GM19239 (cell line): ENCODE results near the gene CCL24.
"Not testable (repeated sequence)": the region's sequence is repeated elsewhere in the genome, so short reads cannot be mapped to it uniquely, and the experiment has no call there.

ENCODE experiments used
- DNase-seq: peaks from one replicate; pipeline ENCODE4 v3.0.0; 2011; ENCODE audit warnings: low spot score; ENCODE audit not compliant: insufficient read length
- FAIRE-seq: peaks from 2 replicates; lab custom pipeline; 2011; peaks lifted over from hg19 to GRCh38; lab: Jason Lieb, UNC

The CCL24 gene

GRCh38 chr7:75789361-75789924 is 24.2 kb downstream of the CCL24 start:
- no peak for DNase-seq
- FAIRE-seq: no peak

GRCh38 chr7:75788154-75788847 is 25.3 kb downstream of the CCL24 start:
- FAIRE-seq, DNase-seq: not testable (repeated sequence)

GRCh38 chr7:75783058-75783457 is 30.5 kb downstream of the CCL24 start:
- not testable (repeated sequence) for DNase-seq, FAIRE-seq

- FAIRE-seq, DNase-seq: not testable (repeated sequence)
Observed at GRCh38 chr7:75780647-75781273, 32.8 kb downstream of the CCL24 start.

- not testable (repeated sequence) for FAIRE-seq, DNase-seq
Observed at GRCh38 chr7:75779516-75779915, 34.1 kb downstream of the CCL24 start.

GRCh38 chr7:75779035-75779434 is 34.6 kb downstream of the CCL24 start:
- not testable (repeated sequence) for FAIRE-seq, DNase-seq

- FAIRE-seq (no peak), DNase-seq (no peak)
Observed at GRCh38 chr7:75776295-75776971, 37.2 kb downstream of the CCL24 start.

GRCh38 chr7:75773958-75774357 is 39.6 kb downstream of the CCL24 start:
- not testable (repeated sequence) for DNase-seq, FAIRE-seq

GRCh38 chr7:75772081-75773077 is 41.2 kb downstream of the CCL24 start, which contains the start of gene CCL26:
CCL26 (minus strand) TSS chr7:75772211; CDS start chr7:75772176, 35 bp downstream.
- FAIRE-seq: no peak
- DNase-seq: no peak

GRCh38 chr7:75771224-75771623 is 42.4 kb downstream of the CCL24 start:
- no peak for DNase-seq

GRCh38 chr7:75762350-75762917 is 51.2 kb downstream of the CCL24 start:
- DNase-seq (peak; percentile 52), FAIRE-seq (peak; percentile 64)

More at GRCh38 chr7:75771224-75771623, 42.4 kb downstream of the CCL24 start:
- FAIRE-seq: no peak

- DNase-seq, FAIRE-seq: not testable (repeated sequence)
Observed at GRCh38 chr7:75761801-75762200, 51.8 kb downstream of the CCL24 start.
